GM21786 (cell line): Measurements from ENCODE around the gene ABHD11.

ENCODE experiments used
- ATAC-seq: cut with Tn5 transposase; IDR thresholded peaks from one replicate; pipeline ENCODE4 v1.9.1; 2021; ENCODE audit not compliant: unreplicated experiment

ABHD11 gene

GRCh38 chr7:73702665-73703064 lies 35.9 kb downstream of the ABHD11 start:
- no peak for ATAC-seq

- ATAC-seq: no peak
Observed at GRCh38 chr7:73702226-73702625, 36.4 kb downstream of the ABHD11 start.

DNA sequence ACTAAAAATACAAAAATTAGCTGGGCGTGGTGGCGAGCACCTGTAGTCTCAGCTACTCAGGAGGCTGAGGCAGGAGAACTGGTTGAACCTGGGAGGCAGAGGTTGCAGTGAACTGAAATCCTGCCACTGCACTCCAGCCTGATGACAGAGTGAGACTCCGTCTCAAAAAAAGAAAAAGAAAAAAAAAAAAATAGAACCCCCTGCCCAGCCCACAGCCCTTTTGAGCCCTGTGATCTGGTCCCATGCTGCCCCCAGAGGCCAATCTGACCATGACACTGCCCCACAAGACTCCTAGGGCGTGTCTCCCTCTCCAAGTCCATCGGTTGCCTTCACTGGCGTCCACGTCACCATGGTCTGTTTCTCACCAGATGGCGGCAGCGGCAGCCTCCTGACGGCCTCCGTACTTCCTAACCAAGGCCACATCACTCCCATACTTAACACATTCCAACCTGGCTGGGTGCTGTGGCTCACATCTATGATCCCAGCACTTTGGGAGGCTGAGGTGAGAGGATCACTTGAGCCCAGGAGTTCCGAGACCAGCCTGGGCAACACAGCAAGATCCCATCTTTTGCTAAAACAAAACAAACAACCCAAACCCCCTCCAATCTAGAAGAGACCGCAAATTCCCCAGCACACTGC lies 37.1 kb downstream of the ABHD11 start:
- ATAC-seq: no peak

- ATAC-seq: no peak
Observed at GRCh38 chr7:73700581-73701134, 37.9 kb downstream of the ABHD11 start.

DNA sequence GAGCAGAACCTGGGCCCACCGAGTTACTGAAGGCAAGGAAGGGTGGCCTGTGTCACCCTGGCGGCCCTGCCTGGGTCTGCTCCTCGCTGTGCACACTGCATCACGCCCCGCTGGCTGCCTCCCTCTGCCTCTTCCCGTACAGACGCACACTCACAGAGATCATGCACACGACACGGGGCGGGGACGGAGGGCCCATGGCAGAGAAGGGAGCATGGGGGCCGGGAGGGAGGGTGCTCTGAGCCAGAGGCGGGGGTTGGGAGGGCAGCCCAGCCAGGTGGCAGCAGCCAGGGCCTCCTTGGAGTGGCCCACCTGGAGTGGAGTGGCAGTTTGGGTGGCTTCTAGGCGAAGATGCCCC lies 38.6 kb downstream of the ABHD11 start:
- no peak for ATAC-seq

GRCh38 chr7:73699370-73700068 lies 39.1 kb downstream of the ABHD11 start:
- ATAC-seq: no peak

DNA sequence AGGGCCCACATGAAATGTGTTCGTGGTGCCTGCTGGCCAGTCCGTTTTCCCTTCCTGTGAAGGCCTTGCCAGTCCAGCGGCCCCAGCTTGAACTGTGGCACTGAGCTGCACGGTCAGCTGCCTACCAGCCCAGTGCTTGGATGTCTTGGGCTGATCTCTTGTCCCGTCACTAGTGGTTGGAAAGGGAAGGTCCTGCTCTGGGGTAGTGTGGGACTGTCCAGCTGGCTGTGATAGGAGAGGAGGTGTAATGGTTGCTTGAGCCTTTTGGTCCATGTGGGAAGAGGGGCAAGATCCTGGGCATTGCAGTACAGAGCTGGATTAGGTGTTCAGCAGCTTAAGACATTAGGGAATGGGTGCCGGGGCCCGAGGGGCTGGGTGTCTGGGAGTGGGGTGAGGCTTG lies 40.2 kb downstream of the ABHD11 start:
- ATAC-seq: no peak

DNA sequence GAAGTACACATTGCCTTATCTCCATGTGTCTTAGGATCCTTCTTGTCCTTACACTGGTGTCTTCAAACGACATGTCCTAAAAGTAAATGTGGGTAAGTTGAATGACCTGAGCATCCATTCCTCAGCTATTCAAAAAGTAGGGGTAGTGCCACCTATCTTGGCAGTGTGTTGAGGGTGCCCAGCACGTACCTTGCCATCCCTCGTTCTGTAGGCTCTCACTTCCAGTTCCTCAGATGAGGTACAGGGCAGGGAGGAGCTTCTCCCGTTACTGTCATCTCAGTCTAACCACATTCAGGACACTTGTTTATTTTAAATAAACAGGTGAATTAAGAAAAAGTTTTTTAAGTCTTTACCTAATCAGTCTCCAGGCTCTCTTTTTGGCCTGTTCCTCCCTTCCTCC lies 42.2 kb downstream of the ABHD11 start:
- ATAC-seq: no peak

- ATAC-seq: no peak
Observed at GRCh38 chr7:73690646-73691045, 48.0 kb downstream of the ABHD11 start.

DNA sequence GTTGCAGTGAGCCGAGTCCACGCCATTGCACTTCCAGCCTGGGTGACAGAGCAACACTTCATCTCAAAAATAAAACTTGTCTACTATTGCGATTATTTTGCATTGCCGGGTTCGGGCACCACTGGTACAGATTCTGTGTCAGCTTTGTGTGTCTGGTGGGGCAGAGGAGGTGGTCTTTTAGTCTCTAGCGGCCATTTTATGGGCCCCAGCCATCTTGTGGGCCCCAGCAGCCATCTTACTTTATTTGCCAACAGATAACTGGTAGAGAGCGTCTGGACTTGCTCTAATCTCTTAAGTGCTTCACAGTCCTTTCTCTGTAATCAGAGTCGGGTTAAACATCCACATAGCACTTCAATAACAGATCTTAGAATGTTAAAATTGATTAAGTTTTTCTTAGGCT lies 50.3 kb downstream of the ABHD11 start:
- no peak for ATAC-seq
